NCI-H2107 treated with DMSO at 0.1 percent for 48 hours (cell line): ENCODE measurements around the gene SPHK2.
"Not testable (repeated sequence)": the region's sequence is repeated elsewhere in the genome, so short reads cannot be mapped to it uniquely, and the experiment has no call there.

Experiments used
- DNase-seq: peaks from one replicate; lab custom pipeline; 2025; ENCODE audit not compliant: unreplicated experiment; lab: John Stamatoyannopoulos, UW

Gene SPHK2

GRCh38 chr19:48676887-48677286, 57.6 kb downstream of the SPHK2 start:
- DNase-seq, result peak; percentile 36

GRCh38 chr19:48678201-48678600, 58.9 kb downstream of the SPHK2 start:
- no peak for DNase-seq

- DNase-seq, result not testable (repeated sequence)
These were observed 60.7 kb downstream of the SPHK2 start for GRCh38 chr19:48680006-48680405.
